ENCODE data around the gene CDX1. TPM values are rescaled to one million over a fixed set of nuclear protein-coding genes. Genes with fewer than 3 reads are reported as not detected.
A peak's percentile ranks its signal among the peaks of the same experiment; 100 is the strongest.

The CDX1 gene
- total and polyA plus RNA-seq, 4 experiments from 2014 or later: not detected

DNA sequence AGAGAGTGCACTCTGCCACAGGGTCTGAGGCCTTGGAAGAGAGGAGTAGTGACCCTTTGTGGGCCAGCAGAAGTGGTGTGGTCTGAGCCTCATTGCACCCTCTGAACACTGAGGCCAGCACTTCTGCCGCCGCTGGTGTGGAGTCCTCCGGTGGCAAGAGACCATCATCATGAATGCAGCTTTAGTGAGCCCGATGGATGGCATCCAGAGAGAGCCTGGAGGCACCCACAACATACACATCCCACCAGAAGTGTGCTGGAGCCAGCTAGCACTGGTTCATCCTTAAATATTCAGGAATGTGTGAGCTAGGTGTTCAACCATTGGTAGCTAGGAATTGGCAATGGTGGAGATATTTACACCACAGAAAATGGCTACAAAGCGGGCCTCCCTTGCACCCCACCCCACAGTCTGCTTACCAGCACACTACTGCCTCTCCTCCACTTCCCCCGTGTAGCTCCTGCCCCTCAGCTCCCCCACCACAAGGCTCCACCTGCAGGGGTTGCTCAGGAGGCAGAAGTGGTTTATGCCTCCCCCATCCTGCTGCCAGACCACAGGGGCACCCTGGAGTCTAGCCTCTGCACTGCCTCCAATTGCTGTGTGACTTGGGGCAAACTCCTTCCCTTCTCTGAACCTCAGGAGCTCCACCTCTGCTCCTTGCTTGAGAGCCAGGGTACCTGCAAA lies 39.7 kb downstream of the CDX1 start:
- H3K27ac Mint-ChIP-seq: no peak overlapping the region
- Histone ChIP-seq H3K36me3 (ENCODE audit: insufficient read depth, low read length) (no peaks in the 10 kb centered on the region), H3K27ac (ENCODE audit: low read depth, low read length) (no peak overlapping the region), H3K4me1 (ENCODE audit: insufficient read depth, low read length) (peaks cover 9% of the 10 kb centered on the region), H3K9me3 (ENCODE audit: control insufficient read depth in 1 of 2, low read length in 2 of 2) (no peaks in the 10 kb centered on the region), H3K27me3 (ENCODE audit: insufficient read depth, low read length) (no peaks in the 10 kb centered on the region), H3K4me3 (ENCODE audit: low read length in 2 of 2) (no peak overlapping the region)
- H3K4me3 Mint-ChIP-seq: no peak overlapping the region
- DNase-seq: no peak
- peaks cover 4 to 9% of the 10 kb centered on the region in 2 donors for H3K27me3 Mint-ChIP-seq
- intact Hi-C loops (cut with micrococcal nuclease): no loop called here
- POLR2A ChIA-PET (ENCODE audit: partially characterized antibody): no interaction called here
- no peaks in the 10 kb centered on the region for H3K9me3 Mint-ChIP-seq
- CTCF ChIA-PET (ENCODE audit: partially characterized antibody): interaction anchor here (0.9 kb wide), 1 partner anchor 12 kb away, joined by 3 read pairs; no protein-coding TSS in a partner anchor
- peaks cover 4 to 21% (median 10%) of the 10 kb centered on the region in 4 donors for H3K4me1 Mint-ChIP-seq
- no peaks in the 10 kb centered on the region for H3K36me3 Mint-ChIP-seq

DNA sequence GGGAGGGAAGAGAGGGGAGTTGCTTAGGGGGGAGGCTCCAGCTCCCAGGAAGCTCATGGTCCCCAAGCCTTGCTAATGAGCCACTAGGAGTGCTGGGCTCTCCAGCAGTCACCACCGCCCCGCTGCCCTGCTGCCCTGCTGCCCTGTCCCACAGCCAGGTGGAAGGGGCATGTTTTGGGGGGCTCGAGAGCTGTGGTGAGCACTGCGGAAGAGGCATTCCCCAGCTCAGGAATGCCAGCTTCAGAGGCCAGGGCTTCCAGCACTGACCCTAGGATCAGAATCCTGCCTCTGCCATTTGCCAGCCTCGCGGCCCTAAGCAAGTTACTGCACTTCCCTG lies 40.2 kb downstream of the CDX1 start:
- peaks cover 4 to 21% (median 10%) of the 10 kb centered on the region in 4 donors for H3K4me1 Mint-ChIP-seq
- no peak overlapping the region for H3K27ac Mint-ChIP-seq
- Histone ChIP-seq H3K4me3 (ENCODE audit: low read length in 2 of 2) (no peak overlapping the region), H3K4me1 (ENCODE audit: insufficient read depth, low read length) (peaks cover 9% of the 10 kb centered on the region), H3K9me3 (ENCODE audit: control insufficient read depth in 1 of 2, low read length in 2 of 2) (no peaks in the 10 kb centered on the region), H3K27ac (ENCODE audit: low read depth, low read length) (no peak overlapping the region), H3K27me3 (ENCODE audit: insufficient read depth, low read length) (no peaks in the 10 kb centered on the region), H3K36me3 (ENCODE audit: insufficient read depth, low read length) (no peaks in the 10 kb centered on the region)
- ChIA-PET POLR2A (ENCODE audit: partially characterized antibody) (no interaction called here), CTCF (ENCODE audit: partially characterized antibody) (interaction anchor here (0.9 kb wide), 1 partner anchor 11 kb away, joined by 3 read pairs; no protein-coding TSS in a partner anchor)
- H3K9me3 Mint-ChIP-seq: no peaks in the 10 kb centered on the region
- H3K4me3 Mint-ChIP-seq: no peak overlapping the region
- no peaks in the 10 kb centered on the region for H3K36me3 Mint-ChIP-seq
- peaks cover 4 to 9% of the 10 kb centered on the region in 2 donors for H3K27me3 Mint-ChIP-seq
- no peak for DNase-seq
- intact Hi-C loops (cut with micrococcal nuclease): no loop called here

DNA sequence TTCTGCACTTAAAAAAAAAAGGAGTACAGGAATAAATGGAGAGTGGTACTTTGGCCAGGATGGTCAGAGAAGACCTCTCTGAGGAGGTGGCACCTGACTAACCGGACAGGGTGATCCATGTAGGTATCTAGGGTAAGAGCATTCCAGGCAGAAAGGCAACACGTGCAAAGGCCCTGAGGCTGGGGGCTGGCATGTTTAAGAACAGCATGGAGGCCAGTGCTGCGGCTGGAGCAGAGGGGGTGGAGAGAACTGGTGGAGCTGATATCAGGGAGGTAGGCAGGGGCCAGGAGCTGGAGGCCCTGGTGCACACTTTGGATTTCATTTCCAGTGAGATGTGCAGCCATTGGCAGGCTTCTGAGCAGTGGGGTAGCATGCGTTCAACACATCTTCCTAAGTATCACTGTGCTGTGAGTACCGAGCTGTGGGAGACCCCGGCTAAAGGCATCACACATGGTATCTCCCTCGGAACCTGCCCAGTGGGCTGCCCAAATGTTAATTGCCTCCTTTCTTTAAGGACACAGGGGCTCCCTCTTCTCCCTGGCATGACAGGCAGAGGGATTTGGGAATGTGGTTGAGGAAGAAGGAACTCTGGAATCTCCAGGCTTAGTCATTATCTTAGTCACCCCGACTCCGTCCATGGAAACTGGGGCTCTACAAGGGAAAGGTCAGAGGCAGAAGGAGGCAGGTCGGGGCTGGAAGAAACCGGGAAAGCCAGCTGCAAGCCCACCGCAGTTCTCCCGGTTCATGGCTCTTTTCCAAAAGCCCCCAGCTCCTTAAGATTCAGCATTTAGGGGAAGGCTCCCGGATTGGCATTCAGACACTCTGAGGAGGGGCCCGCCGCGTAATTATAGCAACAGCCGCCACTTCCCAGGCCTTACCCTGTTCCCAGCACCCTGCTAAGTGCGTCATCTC lies 41.9 kb downstream of the CDX1 start:
- Mint-ChIP-seq H3K27ac (peak overlapping the region in 1 of 7 donors; percentile 27), H3K9me3 (no peaks in the 10 kb centered on the region), H3K4me3 (peak overlapping the region in 6 of 8 donors; percentile 6 to 63 (median 48)), H3K36me3 (no peaks in the 10 kb centered on the region), H3K4me1 (peaks cover 4 to 21% (median 10%) of the 10 kb centered on the region in 4 donors), H3K27me3 (peaks cover 6 to 9% of the 10 kb centered on the region in 2 donors)
- intact Hi-C loops (cut with micrococcal nuclease): no loop called here
- no peaks in the 10 kb centered on the region for H3K9me3 ChIP-seq (ENCODE audit: control insufficient read depth in 1 of 2, low read length in 2 of 2)
- no peak overlapping the region for H3K27ac ChIP-seq (ENCODE audit: low read depth, low read length)
- ChIA-PET POLR2A (ENCODE audit: partially characterized antibody) (no interaction called here), CTCF (ENCODE audit: partially characterized antibody) (interaction anchor here (0.6 to 1.7 kb wide), 4 partner anchors 10 to 282 kb away, joined by 3 to 6 read pairs (median 4); no protein-coding TSS in a partner anchor)
- H3K36me3 ChIP-seq (ENCODE audit: insufficient read depth, low read length): no peaks in the 10 kb centered on the region
- peaks cover 9% of the 10 kb centered on the region for H3K4me1 ChIP-seq (ENCODE audit: insufficient read depth, low read length)
- H3K4me3 ChIP-seq (ENCODE audit: low read length in 2 of 2): no peak overlapping the region
- DNase-seq: no peak
- no peaks in the 10 kb centered on the region for H3K27me3 ChIP-seq (ENCODE audit: insufficient read depth, low read length)

DNA sequence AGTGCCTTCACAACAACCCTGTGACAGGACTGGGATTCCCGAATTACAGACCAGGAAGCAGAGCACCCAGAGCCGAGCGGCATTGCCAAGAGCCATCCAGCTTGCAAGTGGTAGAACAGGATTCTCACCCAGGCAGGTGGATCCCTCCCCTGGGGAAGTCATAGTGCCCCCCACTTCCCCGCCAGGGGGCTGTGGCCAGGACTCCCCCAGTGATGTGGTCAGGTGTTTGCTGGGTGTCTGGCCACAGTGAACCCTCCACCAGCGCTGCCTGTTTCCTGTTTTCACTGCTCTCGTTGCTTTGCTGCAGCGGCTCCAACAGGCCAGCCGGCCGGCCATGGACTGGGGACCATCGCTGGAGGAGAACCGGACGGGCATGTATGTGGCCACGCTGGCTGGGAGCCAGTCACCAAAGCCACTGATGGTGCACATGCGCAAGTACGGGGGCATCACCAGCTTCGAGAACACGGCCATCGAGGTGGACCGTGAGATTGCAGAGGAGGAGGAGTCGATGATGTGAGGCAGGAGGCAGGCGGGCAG lies 42.6 kb downstream of the CDX1 start:
- H3K36me3 Mint-ChIP-seq: no peaks in the 10 kb centered on the region
- DNase-seq: peak in 4 of 5 donors; percentile 5 to 11 (median 7)
- H3K27me3 Mint-ChIP-seq: peaks cover 6 to 9% of the 10 kb centered on the region in 2 donors
- peak overlapping the region in 7 of 8 donors; percentile 33 to 63 (median 49) for H3K4me3 Mint-ChIP-seq
- peaks cover 4 to 21% (median 10%) of the 10 kb centered on the region in 4 donors for H3K4me1 Mint-ChIP-seq
- no peaks in the 10 kb centered on the region for H3K36me3 ChIP-seq (ENCODE audit: insufficient read depth, low read length)
- peak overlapping the region in 2 of 7 donors; percentile 8 to 60 for H3K27ac Mint-ChIP-seq
- H3K4me3 ChIP-seq (ENCODE audit: low read length in 2 of 2): no peak overlapping the region
- H3K9me3 ChIP-seq (ENCODE audit: control insufficient read depth in 1 of 2, low read length in 2 of 2): no peaks in the 10 kb centered on the region
- ChIA-PET POLR2A (ENCODE audit: partially characterized antibody) (no interaction called here), CTCF (ENCODE audit: partially characterized antibody) (interaction anchor here (0.6 to 1.7 kb wide), 3 partner anchors 9 to 283 kb away, joined by 3 to 6 read pairs (median 4); no protein-coding TSS in a partner anchor)
- H3K27ac ChIP-seq (ENCODE audit: low read depth, low read length): no peak overlapping the region
- intact Hi-C loops (cut with micrococcal nuclease): no loop called here
- peaks cover 9% of the 10 kb centered on the region for H3K4me1 ChIP-seq (ENCODE audit: insufficient read depth, low read length)
- H3K27me3 ChIP-seq (ENCODE audit: insufficient read depth, low read length): no peaks in the 10 kb centered on the region
- no peaks in the 10 kb centered on the region for H3K9me3 Mint-ChIP-seq

DNA sequence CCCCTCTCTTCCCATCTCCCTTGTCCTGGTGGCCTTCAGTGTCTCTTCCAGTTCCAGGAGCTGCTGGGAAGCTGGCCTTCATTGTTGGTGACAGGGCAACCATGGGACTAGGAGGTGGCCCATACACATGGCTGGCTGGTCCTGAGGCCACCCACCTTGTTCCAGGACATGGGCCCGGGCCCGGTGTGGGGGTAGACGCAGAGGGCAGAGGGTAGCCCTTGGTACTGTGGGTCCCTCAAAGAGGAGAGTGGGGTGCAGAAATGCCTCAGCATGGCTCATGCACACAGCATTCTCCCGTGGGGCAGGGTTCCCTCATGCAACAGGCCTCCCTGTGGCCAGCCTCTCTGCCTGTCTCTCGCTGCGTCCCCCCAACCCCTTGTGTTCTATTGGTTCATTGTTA lies 44.1 kb downstream of the CDX1 start:
- Histone ChIP-seq H3K27me3 (ENCODE audit: insufficient read depth, low read length) (no peaks in the 10 kb centered on the region), H3K27ac (ENCODE audit: low read depth, low read length) (no peak overlapping the region), H3K4me3 (ENCODE audit: low read length in 2 of 2) (no peak overlapping the region), H3K9me3 (ENCODE audit: control insufficient read depth in 1 of 2, low read length in 2 of 2) (no peaks in the 10 kb centered on the region), H3K36me3 (ENCODE audit: insufficient read depth, low read length) (no peaks in the 10 kb centered on the region), H3K4me1 (ENCODE audit: insufficient read depth, low read length) (peaks cover 9% of the 10 kb centered on the region)
- H3K27ac Mint-ChIP-seq: no peak overlapping the region
- H3K9me3 Mint-ChIP-seq: no peaks in the 10 kb centered on the region
- DNase-seq: no peak
- no peaks in the 10 kb centered on the region for H3K36me3 Mint-ChIP-seq
- H3K4me3 Mint-ChIP-seq: no peak overlapping the region
- H3K4me1 Mint-ChIP-seq: peaks cover 4 to 21% (median 10%) of the 10 kb centered on the region in 4 donors
- intact Hi-C loops (cut with micrococcal nuclease): no loop called here
- H3K27me3 Mint-ChIP-seq: peaks cover 6% of the 10 kb centered on the region in 2 donors
- ChIA-PET POLR2A (ENCODE audit: partially characterized antibody) (no interaction called here), CTCF (ENCODE audit: partially characterized antibody) (interaction anchor here (1.7 kb wide), 1 partner anchor 10 kb away, joined by 6 read pairs; no protein-coding TSS in a partner anchor)

DNA sequence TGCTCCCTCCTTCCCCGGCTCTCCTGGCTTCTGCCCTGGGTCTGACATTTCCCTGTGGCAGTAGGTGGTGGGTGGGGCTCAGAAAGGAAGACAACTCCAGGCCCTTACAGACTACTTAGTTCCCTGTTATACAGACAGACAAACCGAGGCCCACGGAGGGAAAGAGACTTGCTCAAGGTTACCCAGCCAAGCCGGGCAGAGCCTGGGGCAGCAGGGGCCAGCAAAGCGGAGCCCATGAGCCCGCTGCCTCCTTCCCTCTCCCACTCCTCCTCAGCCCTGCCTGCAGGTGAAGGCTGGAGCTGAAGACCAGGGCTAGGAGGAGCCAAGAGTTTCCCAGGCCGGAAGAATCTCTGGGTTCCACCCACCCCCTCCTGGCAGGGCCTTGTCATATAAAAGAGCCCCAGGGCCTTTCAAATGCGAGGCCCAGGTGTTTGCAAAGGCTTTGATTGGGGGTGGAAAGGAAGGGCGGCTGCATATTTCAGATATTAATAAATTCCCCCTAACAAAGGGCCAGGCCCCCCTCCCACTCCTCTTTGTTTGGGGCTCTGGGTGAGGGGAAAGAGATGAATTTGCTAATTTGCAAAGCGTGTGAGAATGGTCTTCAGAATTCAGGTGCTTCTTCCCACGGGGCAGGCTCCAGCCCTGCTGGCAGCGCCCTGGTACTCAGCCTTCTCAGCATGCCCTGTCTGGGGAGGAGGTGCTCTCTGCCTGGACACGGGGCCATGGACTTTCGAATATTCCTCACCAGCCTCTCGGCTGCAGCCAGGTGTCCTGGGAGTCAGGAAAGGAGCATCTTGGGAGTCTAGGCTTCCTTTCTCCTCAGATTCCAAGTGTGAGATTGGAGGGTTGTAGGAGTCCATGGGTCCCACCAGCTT lies 44.8 kb downstream of the CDX1 start:
- no peaks in the 10 kb centered on the region for H3K36me3 ChIP-seq (ENCODE audit: insufficient read depth, low read length)
- no peak overlapping the region for H3K4me3 ChIP-seq (ENCODE audit: low read length in 2 of 2)
- H3K9me3 ChIP-seq (ENCODE audit: control insufficient read depth in 1 of 2, low read length in 2 of 2): no peaks in the 10 kb centered on the region
- H3K4me1 Mint-ChIP-seq: peaks cover 4 to 21% (median 10%) of the 10 kb centered on the region in 4 donors
- intact Hi-C loops (cut with micrococcal nuclease): no loop called here
- H3K36me3 Mint-ChIP-seq: no peaks in the 10 kb centered on the region
- H3K4me3 Mint-ChIP-seq: no peak overlapping the region
- peaks cover 9% of the 10 kb centered on the region for H3K4me1 ChIP-seq (ENCODE audit: insufficient read depth, low read length)
- DNase-seq: no peak
- CTCF ChIA-PET (ENCODE audit: partially characterized antibody): no interaction called here
- POLR2A ChIA-PET (ENCODE audit: partially characterized antibody): no interaction called here
- no peak overlapping the region for H3K27ac ChIP-seq (ENCODE audit: low read depth, low read length)
- peak overlapping the region in 1 of 7 donors; percentile 53 for H3K27ac Mint-ChIP-seq
- peaks cover 6% of the 10 kb centered on the region in 2 donors for H3K27me3 Mint-ChIP-seq
- no peaks in the 10 kb centered on the region for H3K27me3 ChIP-seq (ENCODE audit: insufficient read depth, low read length)
- no peaks in the 10 kb centered on the region for H3K9me3 Mint-ChIP-seq
